Breast epithelium (tissue), 4 donors: ENCODE measurements around the gene STARD9. TPM values are rescaled to one million over a fixed set of nuclear protein-coding genes. Genes with fewer than 3 reads are reported as not detected.

Experiments
- DNase-seq, 2 donors: peaks; one replicate each; pipeline ENCODE4 v3.0.0-alpha.2; 2019; ENCODE audit warnings: low spot score in 2 of 2
- H3K27ac ChIP-seq, 2 donors: fragments of 200-600 bp; sonication (generic) in 1 of 2; one replicate each; pipeline ENCODE4 v1.5.1; 2016 to 2019; ENCODE audit warnings: mild to moderate bottlenecking in 1 of 2
- H3K27me3 ChIP-seq, 2 donors: fragments of 200-600 bp; sonication (generic) in 1 of 2; one replicate each; pipeline versions ENCODE4 v1.5.1 to v1.6.0; 2017 to 2019; ENCODE audit warnings: control low read depth in 1 of 2, mild to moderate bottlenecking in 1 of 2
- H3K36me3 ChIP-seq: fragments of 200-600 bp; one replicate; pipeline ENCODE4 v1.5.1; 2019
- H3K4me1 ChIP-seq, 2 donors: fragments of 200-600 bp; sonication (generic); one replicate each; pipeline ENCODE4 v1.5.1; 2016 to 2019; ENCODE audit warnings: control low read depth in 1 of 2
- H3K4me3 ChIP-seq, 3 donors: fragments of 200-600 bp; sonication (generic); 1 replicate in 2 of 3; 2 replicates in 1 of 3; pipeline ENCODE4 v1.5.1; 2016 to 2019; ENCODE audit warnings: mild to moderate bottlenecking in 3 of 3, moderate library complexity in 2 of 3
- H3K9me3 ChIP-seq, 2 donors: fragments of 200-600 bp; sonication (generic) in 1 of 2; one replicate each; pipeline ENCODE4 v1.5.1; 2016 to 2019; ENCODE audit warnings: control low read depth in 1 of 2
- CTCF ChIP-seq, 3 donors: fragments of 450-650 bp; IDR thresholded peaks; one replicate each; pipeline ENCODE4 v1.5.1; 2016 to 2017; ENCODE audit warnings: antibody characterized with exemption in 3 of 3, mild to moderate bottlenecking in 3 of 3, moderate library complexity in 3 of 3
- POLR2A ChIP-seq: fragments of 450-650 bp; IDR thresholded peaks from one replicate; pipeline ENCODE4 v1.6.1; 2016; ENCODE audit warnings: antibody characterized with exemption, mild to moderate bottlenecking, moderate library complexity
- POLR2AphosphoS5 ChIP-seq, 3 donors: sonication (generic); formaldehyde crosslinking; IDR thresholded peaks; one replicate each; pipeline ENCODE4 v1.6.1; 2017; ENCODE audit warnings: antibody characterized with exemption in 3 of 3
- intact Hi-C: fragments of 100-400 bp; cut with DNase I; formaldehyde crosslinking; loops from one replicate; pipeline ENCODE4 v1.15.1; 2023; ENCODE audit warnings: low total_unique reads
- total RNA-seq, 3 donors: library from RNA; depleted of rRNA; stranded (reverse); fragments of >200 nt; gene quantifications; one replicate each; pipeline ENCODE4 v1.1.0, GENCODE V29; 2016

The STARD9 gene
- total RNA-seq, 3 donors from 2014 or later, result 18.6 to 27.9 (median 27.5) TPM

GRCh38 chr15:42640109-42640508 lies 64.7 kb downstream of the STARD9 start:
- Histone ChIP-seq H3K4me3 (no peak overlapping the region), H3K36me3 (no peaks in the 10 kb centered on the region), H3K4me1 (no peaks in the 10 kb centered on the region), H3K27ac (no peak overlapping the region), H3K27me3 (no peaks in the 10 kb centered on the region), H3K9me3 (no peaks in the 10 kb centered on the region)
- TF ChIP-seq POLR2AphosphoS5 (IDR thresholded peaks at IDR 0.05), result no peak
- no peak for TF ChIP-seq CTCF (IDR thresholded peaks at IDR 0.05)
- TF ChIP-seq POLR2A, result no peak
- intact Hi-C loops, result no loop called here
- DNase-seq, result no peak

DNA sequence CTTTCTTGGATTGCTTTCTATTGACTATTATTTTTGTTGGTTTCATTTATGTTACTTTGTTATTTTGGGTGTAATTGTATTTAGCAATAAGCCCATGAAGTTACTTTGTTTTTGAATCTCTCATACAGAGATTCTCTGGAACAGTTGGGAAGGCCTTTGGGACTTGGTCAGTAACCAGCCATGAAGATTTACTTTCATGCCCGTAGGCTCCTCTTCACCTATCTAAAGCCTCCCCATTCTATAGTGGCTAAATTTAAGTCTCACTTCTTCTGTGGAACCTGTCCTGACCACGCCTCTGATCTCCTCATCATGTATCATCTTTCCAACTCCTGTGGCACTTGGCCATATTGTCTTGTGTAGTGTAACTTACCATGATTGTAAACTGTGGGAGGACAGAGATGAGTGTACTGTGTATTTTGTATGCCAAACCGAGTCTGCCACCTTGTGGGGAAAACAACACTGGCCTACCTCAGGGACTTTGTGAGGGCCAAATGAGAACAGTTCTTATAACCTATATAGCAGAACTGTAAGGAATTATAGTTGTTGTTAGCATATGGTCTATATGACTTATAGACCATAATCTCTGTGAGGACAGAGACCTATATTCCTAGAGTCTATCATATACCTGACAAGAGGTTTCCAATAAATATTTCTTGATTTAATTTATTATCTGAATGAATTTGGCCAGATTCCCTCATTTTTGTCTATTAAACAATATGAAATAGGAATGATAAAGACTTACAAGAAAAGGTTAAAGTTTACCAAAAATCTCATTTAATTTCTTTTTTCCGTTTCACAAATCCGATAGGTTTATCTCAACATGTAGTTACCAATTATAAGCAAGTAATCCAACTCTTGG lies 75.0 kb downstream of the STARD9 start:
- intact Hi-C loops, result no loop called here
- Histone ChIP-seq H3K4me1 (no peaks in the 10 kb centered on the region), H3K36me3 (no peaks in the 10 kb centered on the region), H3K27me3 (no peaks in the 10 kb centered on the region), H3K4me3 (no peak overlapping the region), H3K27ac (no peak overlapping the region), H3K9me3 (no peaks in the 10 kb centered on the region)
- DNase-seq, result peak in 1 of 2 donors; percentile 31
- TF ChIP-seq CTCF (IDR thresholded peaks at IDR 0.05) (peak in 2 of 3 donors; percentile 30 to 64), POLR2AphosphoS5 (IDR thresholded peaks at IDR 0.05) (no peak)

DNA sequence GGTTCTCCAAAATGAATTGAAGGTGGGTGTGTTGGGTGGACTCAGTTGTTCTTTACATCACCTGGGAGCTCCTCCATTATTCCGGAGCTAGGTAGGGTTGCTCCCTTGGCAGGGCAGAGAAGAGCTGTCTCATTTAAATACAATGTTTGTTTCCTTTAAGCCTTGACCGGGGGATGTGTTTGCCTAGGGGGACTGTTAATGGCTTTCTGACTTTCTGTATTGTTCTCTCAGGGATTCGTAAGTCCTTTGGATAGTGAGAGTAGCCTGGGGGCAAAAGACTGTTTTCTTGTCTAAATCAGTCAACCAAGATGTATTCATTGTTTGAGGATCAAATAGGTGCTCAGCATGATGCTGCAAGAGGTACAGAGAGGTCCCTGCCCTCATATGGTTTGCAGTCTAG lies 90.4 kb downstream of the STARD9 start:
- no peaks in the 10 kb centered on the region for H3K36me3 ChIP-seq
- no peaks in the 10 kb centered on the region for H3K9me3 ChIP-seq

GRCh38 chr15:42667855-42668254 lies 92.4 kb downstream of the STARD9 start:
- Histone ChIP-seq H3K27ac (no peak overlapping the region), H3K4me3 (no peak overlapping the region), H3K27me3 (no peaks in the 10 kb centered on the region), H3K4me1 (no peaks in the 10 kb centered on the region), H3K36me3 (no peaks in the 10 kb centered on the region), H3K9me3 (no peaks in the 10 kb centered on the region)
- intact Hi-C loops, result no loop called here
- TF ChIP-seq POLR2A (no peak), CTCF (IDR thresholded peaks at IDR 0.05) (no peak), POLR2AphosphoS5 (IDR thresholded peaks at IDR 0.05) (no peak)
- no peak for DNase-seq

More for the DNA sequence above, 90.4 kb downstream of the STARD9 start:
- intact Hi-C loops, result no loop called here
- DNase-seq, result no peak
- H3K27ac ChIP-seq, result no peak overlapping the region
- H3K4me1 ChIP-seq, result no peaks in the 10 kb centered on the region
- no peaks in the 10 kb centered on the region for H3K27me3 ChIP-seq
- no peak overlapping the region for H3K4me3 ChIP-seq
- TF ChIP-seq POLR2AphosphoS5 (IDR thresholded peaks at IDR 0.05) (no peak), CTCF (IDR thresholded peaks at IDR 0.05) (no peak), POLR2A (no peak)

DNA sequence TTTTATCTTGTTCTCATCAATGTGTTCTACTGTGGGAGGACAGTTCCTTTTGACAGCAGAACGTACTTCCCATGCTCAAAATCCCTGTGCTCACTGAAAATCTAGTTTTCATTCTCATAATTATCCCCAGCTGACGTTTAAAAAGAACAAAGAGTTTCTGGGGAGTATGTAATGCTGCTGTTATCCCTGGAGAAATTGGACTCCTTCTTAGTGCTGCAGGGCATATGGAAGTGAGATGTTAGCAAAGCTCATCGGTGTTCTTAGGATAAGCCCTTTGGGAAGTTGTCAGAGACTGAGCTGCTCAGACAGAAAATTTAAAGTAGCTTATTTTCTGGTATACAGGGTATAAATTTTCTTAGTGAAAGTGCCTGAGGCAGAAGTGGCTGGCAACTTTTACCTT lies 95.0 kb downstream of the STARD9 start:
- Histone ChIP-seq H3K4me3 (no peak overlapping the region), H3K4me1 (no peaks in the 10 kb centered on the region), H3K9me3 (no peaks in the 10 kb centered on the region), H3K36me3 (no peaks in the 10 kb centered on the region), H3K27ac (no peak overlapping the region), H3K27me3 (no peaks in the 10 kb centered on the region)
- TF ChIP-seq POLR2AphosphoS5 (IDR thresholded peaks at IDR 0.05) (no peak), POLR2A (no peak), CTCF (IDR thresholded peaks at IDR 0.05) (no peak)
- DNase-seq, result no peak
- intact Hi-C loops, result no loop called here
